Gastrocnemius medialis (tissue), 4 donors: ENCODE measurements around the gene ST3GAL2. TPM values are rescaled to one million over a fixed set of nuclear protein-coding genes. Genes with fewer than 3 reads are reported as not detected.

Experiments
- ATAC-seq, 2 donors: fragments of 150-250 bp; one replicate each; pipeline ENCODE4 v1.9.1; 2016
- DNase-seq, 2 donors: peaks; one replicate each; pipeline ENCODE4 v3.0.0-alpha.2; 2019
- H3K27ac ChIP-seq, 4 donors: fragments of 200-600 bp; sonication (generic); 1 replicate in 1 of 4; 2 replicates in 3 of 4; pipeline ENCODE4 v1.5.1; 2016 to 2018; ENCODE audit warnings: mild to moderate bottlenecking in 2 of 4, moderate library complexity in 1 of 4
- H3K27me3 ChIP-seq, 3 donors: fragments of 200-600 bp; sonication (generic) in 2 of 3; 1 replicate in 1 of 3; 2 replicates in 2 of 3; pipeline versions ENCODE4 v1.5.1 to v1.6.0; 2016 to 2019; ENCODE audit warnings: mild to moderate bottlenecking in 1 of 3, moderate library complexity in 1 of 3
- H3K36me3 ChIP-seq, 2 donors: fragments of 200-600 bp; sonication (generic) in 1 of 2; one replicate each; pipeline ENCODE4 v1.5.1; 2017 to 2018
- H3K4me1 ChIP-seq, 2 donors: fragments of 200-600 bp; sonication (generic) in 1 of 2; one replicate each; pipeline ENCODE4 v1.5.1; 2016 to 2017; ENCODE audit warnings: mild to moderate bottlenecking in 2 of 2
- H3K4me3 ChIP-seq, 4 donors: fragments of 200-600 bp; sonication (generic) in 3 of 4; 1 replicate in 1 of 4; 2 replicates in 3 of 4; pipeline ENCODE4 v1.5.1; 2016 to 2019; ENCODE audit warnings: mild to moderate bottlenecking in 2 of 4
- H3K9me3 ChIP-seq, 3 donors: fragments of 200-600 bp; sonication (generic) in 2 of 3; 1 replicate in 1 of 3; 2 replicates in 2 of 3; pipeline ENCODE4 v1.5.1; 2016 to 2019
- POLR2A ChIP-seq, 2 donors: fragments of 450-650 bp; IDR thresholded peaks; one replicate each; pipeline ENCODE4 v1.6.1; 2017; ENCODE audit warnings: antibody characterized with exemption in 2 of 2, mild to moderate bottlenecking in 2 of 2, moderate library complexity in 2 of 2
- in situ Hi-C, 4 donors: fragments of 200-750 bp; cut with MboI; loops; one replicate each; pipeline versions ENCODE4 v1.15.0 to v1.8.0; 2017; ENCODE audit warnings: low sequenced_read_pairs in 4 of 4
- intact Hi-C: fragments of 100-400 bp; cut with DNase I; formaldehyde crosslinking; loops from one replicate; pipeline ENCODE4 v1.15.1; 2023; ENCODE audit warnings: low total_unique reads
- total RNA-seq, 4 donors: library from RNA; depleted of rRNA; stranded (reverse); fragments of >200 nt; gene quantifications; one replicate each; pipeline versions ENCODE4 v1.1.0 to v1.2.3, GENCODE V29; 2016
- TF ChIP-seq, protein P1 (sequence below), 5 experiments: fragments of 450-650 bp in 3 of 5; fragments of 200-600 bp in 2 of 5; sonication (generic) in 2 of 5; IDR thresholded peaks in 4 of 5; conservative IDR thresholded peaks in 1 of 5; 1 replicate in 4 of 5; 2 replicates in 1 of 5; pipeline ENCODE4 v1.5.1; 2016 to 2019; ENCODE audit warnings: antibody characterized with exemption in 5 of 5, mild to moderate bottlenecking in 3 of 5, moderate library complexity in 3 of 5

ST3GAL2 gene
- total RNA-seq, 4 donors from 2014 or later = 12.8 to 27.7 (median 22.1) TPM

DNA sequence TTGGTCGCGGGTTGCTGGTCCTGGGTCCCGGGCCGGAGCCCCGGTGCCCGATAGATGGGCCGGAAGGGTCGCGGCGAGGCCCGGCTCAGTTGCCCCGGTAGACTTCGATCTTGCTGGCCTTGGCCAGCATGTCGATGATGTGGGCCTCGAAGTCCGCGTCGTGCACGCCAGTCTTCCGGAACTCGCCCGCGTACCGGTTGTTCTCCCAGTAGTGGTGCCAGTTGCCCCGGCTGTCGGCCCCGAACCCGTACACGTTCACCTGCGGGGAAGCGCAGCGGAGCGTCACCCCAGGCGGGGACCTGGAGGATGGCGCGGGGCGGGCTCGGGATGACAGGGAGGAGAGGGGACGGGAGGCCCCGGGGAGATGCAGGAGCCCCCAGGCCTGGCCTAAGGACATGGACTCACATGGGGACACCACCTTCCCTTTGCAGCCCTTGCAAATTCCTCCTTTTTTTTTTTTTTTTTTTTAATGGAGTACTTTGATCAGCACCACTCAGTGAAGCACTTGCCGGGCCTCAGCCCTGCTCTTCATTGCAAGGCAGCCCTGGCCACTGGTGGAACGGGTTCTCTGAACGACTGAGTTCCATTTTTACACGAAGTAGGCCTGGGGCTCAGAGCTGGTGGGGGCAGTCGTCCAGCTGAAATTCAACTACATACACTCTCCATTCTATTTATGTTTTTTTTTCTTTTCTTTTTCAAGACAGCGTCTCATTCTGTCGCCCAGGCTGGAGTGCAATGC lies 57.1 kb downstream of the ST3GAL2 start:
- peak overlapping the region; percentile 82 to 96 (median 93) for H3K27ac ChIP-seq
- no peaks in the 10 kb centered on the region for H3K27me3 ChIP-seq
- H3K4me1 ChIP-seq = peaks cover 9 to 22% of the 10 kb centered on the region in 2 donors
- ATAC-seq (peak; percentile 6 to 19), DNase-seq (no peak)
- H3K4me3 ChIP-seq = peak overlapping the region; percentile 58 to 76 (median 69)
- intact Hi-C loops = loop anchor here (1.0 to 5.0 kb wide), 5 partner anchors 35 to 141 kb away; partner anchors contain the start of genes COG4, DDX19A, FCSK and SF3B3
- in situ Hi-C loops = no loop called here
- H3K36me3 ChIP-seq = peaks cover 0 to 3% of the 10 kb centered on the region in 2 donors
- TF ChIP-seq POLR2A (IDR thresholded peaks at IDR 0.05) = peak in 1 of 2 donors; percentile 81
- TF ChIP-seq, protein P1, sequence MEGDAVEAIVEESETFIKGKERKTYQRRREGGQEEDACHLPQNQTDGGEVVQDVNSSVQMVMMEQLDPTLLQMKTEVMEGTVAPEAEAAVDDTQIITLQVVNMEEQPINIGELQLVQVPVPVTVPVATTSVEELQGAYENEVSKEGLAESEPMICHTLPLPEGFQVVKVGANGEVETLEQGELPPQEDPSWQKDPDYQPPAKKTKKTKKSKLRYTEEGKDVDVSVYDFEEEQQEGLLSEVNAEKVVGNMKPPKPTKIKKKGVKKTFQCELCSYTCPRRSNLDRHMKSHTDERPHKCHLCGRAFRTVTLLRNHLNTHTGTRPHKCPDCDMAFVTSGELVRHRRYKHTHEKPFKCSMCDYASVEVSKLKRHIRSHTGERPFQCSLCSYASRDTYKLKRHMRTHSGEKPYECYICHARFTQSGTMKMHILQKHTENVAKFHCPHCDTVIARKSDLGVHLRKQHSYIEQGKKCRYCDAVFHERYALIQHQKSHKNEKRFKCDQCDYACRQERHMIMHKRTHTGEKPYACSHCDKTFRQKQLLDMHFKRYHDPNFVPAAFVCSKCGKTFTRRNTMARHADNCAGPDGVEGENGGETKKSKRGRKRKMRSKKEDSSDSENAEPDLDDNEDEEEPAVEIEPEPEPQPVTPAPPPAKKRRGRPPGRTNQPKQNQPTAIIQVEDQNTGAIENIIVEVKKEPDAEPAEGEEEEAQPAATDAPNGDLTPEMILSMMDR (IDR thresholded peaks at IDR 0.05 in 4 of 5, conservative IDR thresholded peaks at IDR 0.05 in 1 of 5) = no peak
- H3K9me3 ChIP-seq = no peaks in the 10 kb centered on the region

DNA sequence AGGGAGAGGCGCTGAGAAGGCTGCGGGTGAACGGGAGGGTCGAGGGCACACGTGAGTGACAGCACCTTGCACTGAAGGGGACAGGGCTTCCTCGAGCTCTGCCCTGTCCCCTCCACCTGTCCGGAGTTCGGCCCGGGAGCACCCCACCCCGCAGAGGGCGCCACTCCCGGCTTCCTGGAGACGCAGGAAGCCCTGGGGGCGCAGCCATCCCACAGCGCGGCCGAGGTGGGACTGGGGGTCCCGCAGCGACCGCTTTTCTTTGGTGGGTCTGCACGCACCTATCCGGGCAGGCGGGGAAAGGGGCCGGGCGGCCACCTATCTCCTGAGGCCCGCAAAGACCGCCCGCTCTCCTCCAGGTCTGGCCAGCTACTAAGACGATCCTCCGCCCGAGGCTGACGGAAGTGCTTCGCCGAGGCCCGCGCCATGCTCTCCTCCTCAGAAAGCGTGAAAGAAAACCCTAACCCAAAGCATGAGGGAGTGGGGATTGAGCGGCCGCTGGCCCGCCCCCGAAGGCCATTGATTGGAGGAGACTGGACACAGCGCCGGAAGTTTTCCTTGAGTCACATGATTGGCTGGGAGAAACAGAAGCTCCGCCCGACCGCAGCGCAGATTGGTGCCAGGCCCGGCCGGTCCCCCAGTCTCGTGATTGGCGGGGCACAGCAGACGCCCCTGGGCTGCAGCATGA lies 57.8 kb downstream of the ST3GAL2 start:
- in situ Hi-C loops = no loop called here

DNA sequence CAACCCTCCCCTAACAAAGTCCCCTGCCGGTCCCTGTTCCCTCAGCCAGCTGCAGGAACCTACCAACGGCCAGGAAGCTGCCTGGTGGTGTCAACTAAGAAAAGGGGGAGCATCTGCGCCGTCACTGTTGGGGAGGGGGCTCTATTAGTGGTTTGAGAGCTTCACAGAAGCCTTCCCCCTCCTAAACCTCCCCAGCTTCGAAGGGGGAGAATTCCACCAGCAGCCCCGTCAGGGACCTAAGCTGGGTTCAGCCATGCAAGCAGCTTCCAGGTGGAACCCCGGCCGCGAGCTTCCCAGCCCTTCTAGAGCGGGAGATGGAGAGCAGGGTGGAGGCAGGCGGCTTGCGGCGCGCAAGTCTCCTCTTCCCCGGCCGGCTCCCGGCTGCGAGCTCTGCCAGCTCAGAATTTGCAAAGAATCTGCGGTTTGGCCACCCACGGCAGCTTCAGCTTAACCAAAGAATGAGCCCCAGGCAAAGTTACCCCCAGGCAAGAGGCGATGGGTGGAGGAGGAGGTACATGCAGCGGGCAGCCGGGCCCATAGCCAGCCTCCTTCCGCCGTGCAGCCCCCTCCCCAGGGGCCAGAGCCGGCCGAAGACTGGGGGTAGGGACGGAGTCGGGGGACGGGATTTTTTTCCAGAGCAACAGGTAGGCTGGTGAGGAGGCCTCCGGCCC lies 58.5 kb downstream of the ST3GAL2 start:
- Histone ChIP-seq H3K27ac (peak overlapping the region; percentile 82 to 96 (median 93)), H3K4me3 (peak overlapping the region; percentile 58 to 76 (median 69)), H3K9me3 (no peaks in the 10 kb centered on the region), H3K27me3 (no peaks in the 10 kb centered on the region), H3K4me1 (peaks cover 8 to 13% of the 10 kb centered on the region in 2 donors), H3K36me3 (peaks cover 0 to 3% of the 10 kb centered on the region in 2 donors)
- in situ Hi-C loops = no loop called here
- intact Hi-C loops = loop anchor here (2.0 to 5.0 kb wide), 2 partner anchors 48 to 142 kb away; partner anchors contain the start of genes COG4 and SF3B3
- DNase-seq (peak; percentile 18 to 48), ATAC-seq (peak; percentile 11 to 28)
- TF ChIP-seq, protein P1 (IDR thresholded peaks at IDR 0.05 in 4 of 5, conservative IDR thresholded peaks at IDR 0.05 in 1 of 5) = no peak
- no peak for TF ChIP-seq POLR2A (IDR thresholded peaks at IDR 0.05)

More for the DNA sequence above, 57.8 kb downstream of the ST3GAL2 start:
- Histone ChIP-seq H3K4me1 (peaks cover 7 to 18% of the 10 kb centered on the region in 2 donors), H3K27ac (peak overlapping the region; percentile 82 to 96 (median 93)), H3K4me3 (peak overlapping the region; percentile 58 to 76 (median 69)), H3K9me3 (no peaks in the 10 kb centered on the region), H3K27me3 (no peaks in the 10 kb centered on the region), H3K36me3 (peaks cover 0 to 3% of the 10 kb centered on the region in 2 donors)
- peak; percentile 98 for DNase-seq
- ATAC-seq = peak; percentile 91 to 93
- intact Hi-C loops = loop anchor here (1.0 to 5.0 kb wide), 5 partner anchors 35 to 141 kb away; partner anchors contain the start of genes COG4, DDX19A, FCSK and SF3B3
- peak in 1 of 2 donors; percentile 86 for TF ChIP-seq POLR2A (IDR thresholded peaks at IDR 0.05)
- TF ChIP-seq, protein P1 (IDR thresholded peaks at IDR 0.05 in 4 of 5, conservative IDR thresholded peaks at IDR 0.05 in 1 of 5) = peak; percentile 15 to 62 (median 42)

DNA sequence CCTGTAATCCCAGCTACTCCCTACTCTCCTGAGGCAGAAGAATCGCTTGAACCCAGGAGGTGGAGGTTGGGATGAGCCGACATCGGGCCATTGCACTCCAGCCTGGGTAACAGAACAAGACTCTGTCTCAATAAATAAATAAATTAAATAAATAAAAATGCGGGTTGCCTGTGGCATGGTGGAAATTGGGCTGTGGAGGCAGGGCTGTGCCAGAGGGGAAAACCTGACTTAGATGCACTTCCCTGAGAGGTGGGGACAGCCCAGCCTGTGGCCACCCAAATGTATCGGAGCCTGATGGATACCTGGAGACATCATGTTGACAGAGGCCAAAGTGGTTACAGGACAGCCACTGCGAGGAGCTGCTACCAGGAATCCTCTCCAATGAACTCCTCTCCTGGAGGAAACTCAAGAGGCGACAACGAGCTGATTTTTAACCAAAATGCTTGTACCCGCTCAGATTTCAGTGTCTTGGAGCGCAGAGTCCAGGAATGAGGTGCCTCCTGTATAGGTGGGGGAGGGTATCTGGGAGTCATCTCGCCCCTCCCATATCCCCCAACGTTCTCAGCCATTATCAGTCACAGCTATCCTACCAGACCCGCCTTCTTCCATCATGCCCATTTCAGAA lies 59.9 kb downstream of the ST3GAL2 start:
- Histone ChIP-seq H3K9me3 (no peaks in the 10 kb centered on the region), H3K4me3 (no peak overlapping the region), H3K27me3 (no peaks in the 10 kb centered on the region), H3K4me1 (peaks cover 8 to 13% of the 10 kb centered on the region in 2 donors), H3K36me3 (peaks cover 0 to 14% of the 10 kb centered on the region in 2 donors), H3K27ac (peak overlapping the region; percentile 82 to 96 (median 93))
- intact Hi-C loops (no loop called here), in situ Hi-C loops (no loop called here)
- TF ChIP-seq POLR2A (IDR thresholded peaks at IDR 0.05) = no peak
- TF ChIP-seq, protein P1 (IDR thresholded peaks at IDR 0.05 in 4 of 5, conservative IDR thresholded peaks at IDR 0.05 in 1 of 5) = no peak
- no peak for DNase-seq
- ATAC-seq = no peak
